ENCODE data around the gene PDGFRB.
A peak's percentile ranks its signal among the peaks of the same experiment; 100 is the strongest.

Gene PDGFRB

DNA sequence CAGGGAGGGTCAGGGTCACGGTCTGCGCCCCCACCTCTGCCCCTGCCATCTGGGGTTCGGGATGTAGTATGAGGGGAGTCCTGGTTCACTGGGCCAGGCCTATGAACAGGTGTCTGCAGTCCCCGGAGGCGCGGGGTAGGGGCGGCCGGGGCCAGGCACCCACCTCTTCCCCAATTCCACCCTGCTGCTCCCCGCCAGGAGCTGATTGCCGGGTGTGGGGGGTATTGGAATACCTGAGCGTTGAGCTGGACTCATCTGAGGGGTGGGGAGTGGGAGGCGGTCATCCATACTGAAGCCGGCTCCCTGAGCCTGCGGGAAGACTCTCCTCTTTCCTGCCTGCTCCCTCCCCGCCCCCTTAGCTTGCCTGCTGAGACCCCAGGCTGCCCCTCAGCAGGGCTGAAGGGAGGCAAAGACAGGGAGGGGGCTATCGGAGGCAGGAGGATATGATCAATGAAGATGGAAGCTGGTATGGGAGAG lies 34.9 kb upstream of the PDGFRB start:
- Histone ChIP-seq H3K27me3 (peaks cover 0 to 24% of the 10 kb centered on the region in 2 donors), H3K27ac (no peak overlapping the region), H3K9me3 (no peaks in the 10 kb centered on the region), H3K4me3 (peak overlapping the region in 1 of 2 donors; percentile 33), H3K36me3 (no peaks in the 10 kb centered on the region), H3K4me1 (peaks cover 0 to 14% (median 7%) of the 10 kb centered on the region in 4 donors)
- TF ChIP-seq, protein P1, sequence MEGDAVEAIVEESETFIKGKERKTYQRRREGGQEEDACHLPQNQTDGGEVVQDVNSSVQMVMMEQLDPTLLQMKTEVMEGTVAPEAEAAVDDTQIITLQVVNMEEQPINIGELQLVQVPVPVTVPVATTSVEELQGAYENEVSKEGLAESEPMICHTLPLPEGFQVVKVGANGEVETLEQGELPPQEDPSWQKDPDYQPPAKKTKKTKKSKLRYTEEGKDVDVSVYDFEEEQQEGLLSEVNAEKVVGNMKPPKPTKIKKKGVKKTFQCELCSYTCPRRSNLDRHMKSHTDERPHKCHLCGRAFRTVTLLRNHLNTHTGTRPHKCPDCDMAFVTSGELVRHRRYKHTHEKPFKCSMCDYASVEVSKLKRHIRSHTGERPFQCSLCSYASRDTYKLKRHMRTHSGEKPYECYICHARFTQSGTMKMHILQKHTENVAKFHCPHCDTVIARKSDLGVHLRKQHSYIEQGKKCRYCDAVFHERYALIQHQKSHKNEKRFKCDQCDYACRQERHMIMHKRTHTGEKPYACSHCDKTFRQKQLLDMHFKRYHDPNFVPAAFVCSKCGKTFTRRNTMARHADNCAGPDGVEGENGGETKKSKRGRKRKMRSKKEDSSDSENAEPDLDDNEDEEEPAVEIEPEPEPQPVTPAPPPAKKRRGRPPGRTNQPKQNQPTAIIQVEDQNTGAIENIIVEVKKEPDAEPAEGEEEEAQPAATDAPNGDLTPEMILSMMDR (IDR thresholded peaks at IDR 0.05): no peak
- intact Hi-C loops (cut with DNase I; ENCODE audit: low total_unique reads): no loop called here
- DNase-seq: no peak

DNA sequence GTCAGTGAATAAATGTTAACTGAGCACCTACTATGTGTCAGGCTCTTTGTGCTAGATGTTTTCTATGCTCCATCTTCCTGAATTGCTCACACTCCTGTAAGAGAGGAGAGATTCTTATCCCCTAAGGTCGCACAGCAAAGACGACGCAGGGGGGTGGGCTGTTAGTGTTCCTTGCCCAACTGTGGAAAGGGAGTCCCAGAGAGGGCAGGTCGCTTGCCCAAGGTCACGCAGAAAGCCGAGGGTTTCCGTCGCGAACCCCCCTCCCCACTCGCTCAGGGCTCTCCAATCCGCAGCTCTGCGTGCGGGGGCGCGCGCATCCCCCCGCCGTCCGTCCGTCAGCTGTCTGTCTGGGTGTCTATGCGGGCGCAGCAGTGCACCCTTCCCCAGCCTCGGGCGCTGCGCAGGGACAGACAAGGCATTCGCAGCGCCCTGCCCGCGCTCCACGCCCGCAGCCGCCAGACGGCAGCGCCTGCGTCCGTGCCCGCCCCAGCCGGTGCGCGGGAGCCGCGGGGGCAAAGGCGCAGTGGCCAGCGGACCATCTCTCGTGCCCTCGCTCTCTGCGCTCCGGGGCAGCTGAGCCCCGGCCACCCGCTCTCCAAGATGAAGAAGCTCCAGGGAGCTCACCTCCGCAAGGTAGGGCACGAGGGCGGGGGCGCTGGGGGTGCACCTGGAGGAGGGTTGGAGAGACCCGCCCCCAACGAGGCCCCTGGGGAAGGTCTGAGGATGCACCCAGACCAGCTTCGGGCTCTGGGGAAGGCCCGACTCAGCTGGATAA lies 34.3 kb upstream of the PDGFRB start, which contains the start of gene SLC6A7:
Gene SLC6A7 (plus strand): TSS at position 335 of the 775 bp plus-strand sequence. CDS start 266 bp downstream, at position 601.
- H3K27me3 ChIP-seq: peaks cover 0 to 24% of the 10 kb centered on the region in 2 donors
- H3K9me3 ChIP-seq: no peaks in the 10 kb centered on the region
- H3K27ac ChIP-seq: no peak within 1 kb of the TSS
- H3K4me1 ChIP-seq: peaks cover 0 to 14% (median 7%) of the 10 kb centered on the region in 4 donors
- H3K36me3 ChIP-seq: no peaks in the 10 kb centered on the region
- intact Hi-C loops (cut with DNase I; ENCODE audit: low total_unique reads): no loop called here
- no peak for DNase-seq
- TF ChIP-seq, protein P1 (IDR thresholded peaks at IDR 0.05): no peak
- H3K4me3 ChIP-seq: peak within 1 kb of the TSS in 1 of 2 donors; percentile 33

DNA sequence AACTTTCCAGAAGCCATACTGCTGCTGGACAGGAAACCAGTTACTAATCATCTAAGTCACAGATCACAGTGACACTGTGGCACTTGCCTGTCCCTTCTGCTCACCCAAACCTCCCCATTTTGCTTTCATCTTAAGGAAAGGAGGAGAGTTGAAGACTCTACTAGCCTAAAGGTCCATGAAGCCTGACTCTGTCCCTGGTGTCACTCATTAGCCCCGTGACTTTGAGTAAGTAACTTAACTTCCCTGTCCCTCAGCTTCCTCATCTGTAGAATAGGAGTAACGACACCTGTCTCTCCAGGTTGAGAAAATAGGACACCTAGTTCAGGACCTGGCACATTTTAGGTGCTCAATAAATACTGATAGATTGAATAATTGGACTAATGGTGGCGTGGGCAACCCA lies 33.7 kb upstream of the PDGFRB start:
- Histone ChIP-seq H3K9me3 (no peaks in the 10 kb centered on the region), H3K4me3 (no peak overlapping the region), H3K27me3 (peaks cover 0 to 24% of the 10 kb centered on the region in 2 donors), H3K27ac (no peak overlapping the region), H3K36me3 (no peaks in the 10 kb centered on the region), H3K4me1 (peaks cover 0 to 14% (median 7%) of the 10 kb centered on the region in 4 donors)
- DNase-seq: no peak
- intact Hi-C loops (cut with DNase I; ENCODE audit: low total_unique reads): no loop called here
- TF ChIP-seq, protein P1 (IDR thresholded peaks at IDR 0.05): no peak

DNA sequence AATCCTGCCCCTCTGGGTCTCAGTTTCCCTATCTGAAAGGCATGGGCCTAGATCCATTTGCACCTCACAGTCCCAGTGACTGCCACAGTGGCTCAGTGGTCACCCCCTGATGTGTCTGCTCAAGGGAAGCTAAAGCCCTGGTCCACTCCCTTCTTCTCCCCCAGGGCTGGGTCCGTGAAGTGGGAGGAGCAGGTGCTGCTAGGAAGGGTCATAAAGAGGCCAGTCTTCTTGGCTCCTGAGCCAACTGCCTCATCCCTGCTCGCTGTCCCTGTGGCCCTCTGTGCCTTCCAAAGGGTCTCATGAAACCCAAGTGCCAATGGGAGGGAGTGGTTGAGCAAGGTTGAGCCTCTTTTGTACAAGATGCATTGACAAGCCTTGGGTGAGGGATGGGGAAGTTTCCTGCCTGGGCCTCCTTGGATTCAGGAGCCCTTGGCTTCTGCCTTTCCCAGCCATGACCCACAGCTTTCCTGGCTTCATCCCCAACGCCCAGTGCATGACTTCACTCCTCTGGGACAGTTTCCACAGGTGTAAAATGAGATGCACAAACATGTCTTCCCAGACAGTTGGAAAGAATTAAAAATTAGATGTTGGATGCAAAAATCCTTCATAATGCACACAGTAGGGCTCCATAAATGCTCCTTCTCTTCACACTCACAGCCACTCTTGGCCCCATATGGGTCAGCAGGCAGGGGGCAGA lies 32.6 kb upstream of the PDGFRB start:
- DNase-seq: no peak
- H3K27ac ChIP-seq: no peak overlapping the region
- H3K36me3 ChIP-seq: no peaks in the 10 kb centered on the region
- H3K27me3 ChIP-seq: peaks cover 0 to 24% of the 10 kb centered on the region in 2 donors
- no peak overlapping the region for H3K4me3 ChIP-seq
- H3K4me1 ChIP-seq: peaks cover 0 to 14% (median 8%) of the 10 kb centered on the region in 4 donors
- TF ChIP-seq, protein P1 (IDR thresholded peaks at IDR 0.05): no peak
- H3K9me3 ChIP-seq: no peaks in the 10 kb centered on the region
- intact Hi-C loops (cut with DNase I; ENCODE audit: low total_unique reads): no loop called here

DNA sequence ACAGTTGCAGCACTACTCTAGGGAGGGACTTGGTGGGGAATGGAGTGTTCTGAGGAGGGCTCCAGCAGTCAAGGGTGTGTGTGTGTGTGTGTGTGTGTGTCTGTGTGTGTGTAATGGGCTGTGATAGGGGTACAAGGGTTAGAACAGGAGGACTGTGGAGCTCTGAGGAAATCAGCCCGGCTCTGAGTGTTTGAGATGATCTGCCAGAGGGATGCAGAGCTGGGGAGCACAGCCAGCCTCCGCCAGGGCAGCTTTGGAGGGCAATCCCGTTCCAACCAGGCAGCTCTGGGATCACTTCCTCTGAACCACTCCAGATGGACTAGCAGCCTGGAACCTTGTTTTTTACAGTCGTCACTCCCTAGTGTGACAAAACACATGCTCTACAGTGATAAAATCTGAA lies 31.3 kb upstream of the PDGFRB start:
- intact Hi-C loops (cut with DNase I; ENCODE audit: low total_unique reads): no loop called here
- H3K27ac ChIP-seq: no peak overlapping the region
- TF ChIP-seq, protein P1 (IDR thresholded peaks at IDR 0.05): no peak
- H3K9me3 ChIP-seq: no peaks in the 10 kb centered on the region
- peaks cover 0 to 24% of the 10 kb centered on the region in 2 donors for H3K27me3 ChIP-seq
- no peaks in the 10 kb centered on the region for H3K36me3 ChIP-seq
- no peak overlapping the region for H3K4me3 ChIP-seq
- peaks cover under 1 to 22% (median 15%) of the 10 kb centered on the region in 4 donors for H3K4me1 ChIP-seq
- no peak for DNase-seq
